ENCODE data around the gene TRIM65. TPM values are rescaled to one million over a fixed set of nuclear protein-coding genes. Genes with fewer than 3 reads are reported as not detected.
A peak's percentile ranks its signal among the peaks of the same experiment; 100 is the strongest.

Gene TRIM65
- total and polyA plus RNA-seq, 2 of the 13 experiments (the other 11 are each of a cell fraction or from before 2014, with no cell fraction given) = 10.3 to 22.4 TPM

- TF ChIP-seq MLXIP (CRISPR knock-in tag; IDR thresholded peaks at IDR 0.05; ENCODE audit: borderline replicate concordance) = no peak
- TF ChIP-seq CBX1 (IDR thresholded peaks at IDR 0.05; ENCODE audit: low read depth) = peak; percentile 27
- TF ChIP-seq ZEB1 (IDR thresholded peaks at IDR 0.05; ENCODE audit: insufficient replicate concordance, low read depth) = no peak
- peak; percentile 99 for TF ChIP-seq THAP11 (CRISPR knock-in tag; IDR thresholded peaks at IDR 0.05)
- no peak for TF ChIP-seq ZNF878 (CRISPR knock-in tag; IDR thresholded peaks at IDR 0.05)
- 0 out of 2 replicates have a peak, but pooled peaks have one; percentile 55 for TF ChIP-seq ZFP36L1 (CRISPR knock-in tag; IDR thresholded peaks at IDR 0.05)
- no peak for TF ChIP-seq IKZF1 (IDR thresholded peaks at IDR 0.05)
- TF ChIP-seq ZNF598 (CRISPR knock-in tag; IDR thresholded peaks at IDR 0.05; ENCODE audit: borderline replicate concordance) = peak; percentile 96
- TF ChIP-seq PHF5A (CRISPR knock-in tag; IDR thresholded peaks at IDR 0.05; ENCODE audit: low read depth, unreplicated experiment) = peak; percentile 44
- TF ChIP-seq FOXA3 (CRISPR knock-in tag; IDR thresholded peaks at IDR 0.05) = peak; percentile 68
- peak; percentile 65 for TF ChIP-seq THRA (CRISPR knock-in tag; IDR thresholded peaks at IDR 0.05; ENCODE audit: borderline replicate concordance)
- TF ChIP-seq DNMT1 (CRISPR knock-in tag; IDR thresholded peaks at IDR 0.05) = peak; percentile 98
- no peak for TF ChIP-seq GTF3A (CRISPR knock-in tag; conservative IDR thresholded peaks at IDR 0.05)
- TF ChIP-seq ZBTB37 (CRISPR knock-in tag; IDR thresholded peaks at IDR 0.05) = 0 out of 2 replicates have a peak, but pooled peaks have one; percentile 57
- no peak; the same call in 1 of the 2 replicates for TF ChIP-seq ZNF460 (CRISPR knock-in tag; IDR thresholded peaks at IDR 0.05; ENCODE audit: borderline replicate concordance)
- TF ChIP-seq MYPOP (CRISPR knock-in tag; IDR thresholded peaks at IDR 0.05) = peak; percentile 65
- no peak for TF ChIP-seq NFE2 (CRISPR knock-in tag; IDR thresholded peaks at IDR 0.05)
- TF ChIP-seq ELF4 (CRISPR knock-in tag; IDR thresholded peaks at IDR 0.05; ENCODE audit: borderline replicate concordance) = no peak; the same call in none of the 2 replicates
- TF ChIP-seq SMC3 (IDR thresholded peaks at IDR 0.05; ENCODE audit: low read length) = peak; percentile 19; the same call in 1 of the 2 replicates
- peak; percentile 92 for TF ChIP-seq HOXD1 (CRISPR knock-in tag; IDR thresholded peaks at IDR 0.05)
- TF ChIP-seq GABPA (IDR thresholded peaks at IDR 0.05; ENCODE audit: low read depth, low read length) = peak; percentile 53
- TF ChIP-seq GABPA (CRISPR knock-in tag; IDR thresholded peaks at IDR 0.05; ENCODE audit: low read depth) = peak; percentile 91
- peak; percentile 81 for TF ChIP-seq SP2 (CRISPR knock-in tag; IDR thresholded peaks at IDR 0.05)
- TF ChIP-seq ZNF7 (CRISPR knock-in tag; IDR thresholded peaks at IDR 0.05) = no peak
- no peak for TF ChIP-seq ZNF326 (CRISPR knock-in tag; IDR thresholded peaks at IDR 0.05; ENCODE audit: borderline replicate concordance)
- TF ChIP-seq ZNF12 (CRISPR knock-in tag; IDR thresholded peaks at IDR 0.05) = no peak
Observed at GRCh38 chr17:75855310-75856061, 41.3 kb downstream of the TRIM65 start, which contains the start of gene WBP2 (continued).

All from HepG2 (cell line).